Karpas-422 (cell line): Measurements from ENCODE around the gene MNS1. TPM values are rescaled to one million over a fixed set of nuclear protein-coding genes. Genes with fewer than 3 reads are reported as not detected.

Source experiments
- DNase-seq: peaks from one replicate; pipeline ENCODE4 v3.0.0-alpha.2; 2015
- H2AFZ ChIP-seq: fragments of 200-600 bp; sonication (generic); 2 replicates; pipeline ENCODE4 v1.6.1; 2014; ENCODE audit warnings: antibody characterized with exemption, low read length, mixed read lengths
- H3K27ac ChIP-seq: fragments of 200-600 bp; sonication (generic); 2 replicates; pipeline ENCODE4 v1.5.1; 2014; ENCODE audit warnings: mild to moderate bottlenecking, low read length, moderate library complexity
- H3K27me3 ChIP-seq: fragments of 200-600 bp; sonication (generic); 2 replicates; pipeline ENCODE4 v1.6.1; 2014; ENCODE audit warnings: low read length, mixed read lengths
- H3K36me3 ChIP-seq: fragments of 200-600 bp; sonication (generic); 2 replicates; pipeline ENCODE4 v1.6.1; 2014; ENCODE audit warnings: low read length, mixed read lengths; ENCODE audit not compliant: insufficient read depth
- H3K4me1 ChIP-seq: fragments of 200-600 bp; sonication (generic); 2 replicates; pipeline ENCODE4 v1.6.1; 2014; ENCODE audit warnings: mild to moderate bottlenecking, low read length, mixed read lengths
- H3K4me2 ChIP-seq: fragments of 200-600 bp; sonication (generic); 2 replicates; pipeline ENCODE4 v1.6.1; 2014; ENCODE audit warnings: low read length, low read depth, mild to moderate bottlenecking; ENCODE audit not compliant: poor library complexity, severe bottlenecking
- H3K4me3 ChIP-seq: fragments of 200-600 bp; sonication (generic); 2 replicates; pipeline ENCODE4 v1.5.1; 2014; ENCODE audit warnings: mild to moderate bottlenecking, antibody characterized with exemption, low read length, mixed read lengths
- H3K79me2 ChIP-seq: fragments of 200-600 bp; sonication (generic); 2 replicates; pipeline ENCODE4 v1.6.1; 2014; ENCODE audit warnings: mild to moderate bottlenecking, low read length, mixed read lengths
- H3K9ac ChIP-seq: fragments of 200-600 bp; sonication (generic); 2 replicates; pipeline ENCODE4 v1.6.0; 2014; ENCODE audit warnings: low read length
- H3K9me2 ChIP-seq: fragments of 200-600 bp; sonication (generic), shearing (Covaris generic); replicated peaks from 2 replicates; pipeline ENCODE4 v1.6.0; 2014; ENCODE audit warnings: mild to moderate bottlenecking, low read length, moderate library complexity; ENCODE audit not compliant: insufficient read depth
- H3K9me3 ChIP-seq: fragments of 300-700, 200-600 bp; sonication (generic); 2 replicates; pipeline ENCODE4 v1.6.1; 2014; ENCODE audit warnings: low read length, mixed read lengths
- H4K20me1 ChIP-seq: fragments of 200-600 bp; sonication (generic); 2 replicates; pipeline ENCODE4 v1.6.1; 2014; ENCODE audit warnings: mild to moderate bottlenecking, antibody characterized with exemption, low read length, low read depth; ENCODE audit not compliant: insufficient read depth
- total RNA-seq: library from RNA; depleted of rRNA; stranded (reverse); fragments of >200 nt; shearing (Covaris generic); gene quantifications from 2 replicates; pipeline ENCODE4 v1.2.3, GENCODE V29; 2014; ENCODE audit warnings: low replicate concordance; rRNA removed

MNS1 gene, protein sequence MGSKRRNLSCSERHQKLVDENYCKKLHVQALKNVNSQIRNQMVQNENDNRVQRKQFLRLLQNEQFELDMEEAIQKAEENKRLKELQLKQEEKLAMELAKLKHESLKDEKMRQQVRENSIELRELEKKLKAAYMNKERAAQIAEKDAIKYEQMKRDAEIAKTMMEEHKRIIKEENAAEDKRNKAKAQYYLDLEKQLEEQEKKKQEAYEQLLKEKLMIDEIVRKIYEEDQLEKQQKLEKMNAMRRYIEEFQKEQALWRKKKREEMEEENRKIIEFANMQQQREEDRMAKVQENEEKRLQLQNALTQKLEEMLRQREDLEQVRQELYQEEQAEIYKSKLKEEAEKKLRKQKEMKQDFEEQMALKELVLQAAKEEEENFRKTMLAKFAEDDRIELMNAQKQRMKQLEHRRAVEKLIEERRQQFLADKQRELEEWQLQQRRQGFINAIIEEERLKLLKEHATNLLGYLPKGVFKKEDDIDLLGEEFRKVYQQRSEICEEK
- total RNA-seq: 3.5 and 4.6 TPM in 2 replicates

GRCh38 chr15:56464893-56465520 is at the start of gene MNS1:
Gene MNS1, minus strand, starts transcription at chr15:56465137. Its CDS starts 165 bp downstream, at chr15:56464972.
- Histone ChIP-seq H4K20me1 (no peaks in the 10 kb centered on the region), H3K9ac (peak within 1 kb of the TSS; percentile 81), H2AFZ (peak within 1 kb of the TSS; percentile 13; the same call in 1 of the 2 replicates), H3K4me2 (peak within 1 kb of the TSS; percentile 73), H3K4me1 (peaks cover 58% of the 10 kb centered on the region), H3K27ac (peak within 1 kb of the TSS; percentile 73), H3K9me2 (no peaks in the 10 kb centered on the region), H3K36me3 (peaks cover 11% of the 10 kb centered on the region; the same call in 1 of the 2 replicates), H3K79me2 (peaks cover 36% of the 10 kb centered on the region), H3K27me3 (no peaks in the 10 kb centered on the region), H3K9me3 (no peaks in the 10 kb centered on the region), H3K4me3 (peak within 1 kb of the TSS; percentile 69)
- DNase-seq: peak; percentile 99

DNA sequence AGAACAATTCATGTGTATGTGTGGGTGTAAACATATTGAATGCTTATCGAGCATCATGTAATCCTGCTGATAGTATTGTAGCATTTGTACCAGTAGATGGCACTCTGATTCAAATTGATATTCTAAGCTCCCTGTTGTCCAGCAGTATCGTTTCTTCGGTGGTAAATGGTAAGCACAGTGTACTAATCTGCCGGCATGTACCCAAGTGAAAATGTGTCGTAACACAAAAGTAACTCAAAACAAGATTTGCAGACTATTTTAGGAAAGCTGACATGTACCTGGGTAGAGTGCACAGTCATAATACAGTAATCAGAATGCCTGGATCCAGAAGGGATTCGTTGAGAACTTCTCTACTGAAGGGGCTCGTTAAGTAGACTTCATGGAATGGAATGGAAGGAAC is 31.7 kb upstream of the MNS1 start:
- Histone ChIP-seq H3K9ac (peak overlapping the region; percentile 34; the same call in 1 of the 2 replicates), H2AFZ (peak overlapping the region; percentile 31), H3K27me3 (no peaks in the 10 kb centered on the region), H3K4me1 (peaks cover 29% of the 10 kb centered on the region), H3K4me2 (peak overlapping the region; percentile 68), H3K9me2 (no peaks in the 10 kb centered on the region), H3K27ac (peak overlapping the region; percentile 45), H3K4me3 (peak overlapping the region; percentile 44; the same call in 1 of the 2 replicates), H3K9me3 (no peaks in the 10 kb centered on the region), H3K79me2 (no peaks in the 10 kb centered on the region), H4K20me1 (no peaks in the 10 kb centered on the region), H3K36me3 (0 out of 2 replicates have a peak, but pooled peaks cover 4% of the 10 kb centered on the region)
- peak; percentile 90 for DNase-seq

DNA sequence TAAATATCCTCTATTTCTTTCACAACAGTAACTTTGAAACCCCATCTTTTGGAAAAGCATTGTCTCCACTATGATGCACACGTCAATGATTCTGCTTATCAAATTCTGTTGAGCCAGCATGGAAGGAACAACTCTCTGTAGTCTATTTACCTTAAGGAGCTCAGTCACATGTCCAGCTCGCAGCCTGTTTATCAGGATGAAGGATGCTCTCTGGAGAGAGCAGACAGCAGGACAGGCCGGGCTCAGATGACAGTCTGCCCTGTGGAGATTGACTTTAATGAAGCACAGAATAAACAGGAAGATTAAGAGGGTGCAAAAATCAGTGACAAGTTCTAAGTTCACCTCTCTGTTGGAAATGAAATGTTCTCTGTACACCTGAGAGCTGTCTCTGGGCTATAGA is 30.6 kb upstream of the MNS1 start:
- no peaks in the 10 kb centered on the region for H3K79me2 ChIP-seq
- H3K9ac ChIP-seq: no peak overlapping the region
- 0 out of 2 replicates have a peak, but pooled peaks cover 4% of the 10 kb centered on the region for H3K36me3 ChIP-seq
- peak overlapping the region; percentile 23; the same call in 1 of the 2 replicates for H2AFZ ChIP-seq
- no peak overlapping the region for H3K4me2 ChIP-seq
- H3K27ac ChIP-seq: no peak overlapping the region
- H3K4me1 ChIP-seq: peaks cover 34% of the 10 kb centered on the region
- no peak overlapping the region for H3K4me3 ChIP-seq
- DNase-seq: no peak
- no peaks in the 10 kb centered on the region for H3K9me2 ChIP-seq
- H3K27me3 ChIP-seq: no peaks in the 10 kb centered on the region
- no peaks in the 10 kb centered on the region for H3K9me3 ChIP-seq
- H4K20me1 ChIP-seq: no peaks in the 10 kb centered on the region

- H3K36me3 ChIP-seq: 0 out of 2 replicates have a peak, but pooled peaks cover 4% of the 10 kb centered on the region
Measured at GRCh38 chr15:56495053-56495452, 30.1 kb upstream of the MNS1 start.

DNA sequence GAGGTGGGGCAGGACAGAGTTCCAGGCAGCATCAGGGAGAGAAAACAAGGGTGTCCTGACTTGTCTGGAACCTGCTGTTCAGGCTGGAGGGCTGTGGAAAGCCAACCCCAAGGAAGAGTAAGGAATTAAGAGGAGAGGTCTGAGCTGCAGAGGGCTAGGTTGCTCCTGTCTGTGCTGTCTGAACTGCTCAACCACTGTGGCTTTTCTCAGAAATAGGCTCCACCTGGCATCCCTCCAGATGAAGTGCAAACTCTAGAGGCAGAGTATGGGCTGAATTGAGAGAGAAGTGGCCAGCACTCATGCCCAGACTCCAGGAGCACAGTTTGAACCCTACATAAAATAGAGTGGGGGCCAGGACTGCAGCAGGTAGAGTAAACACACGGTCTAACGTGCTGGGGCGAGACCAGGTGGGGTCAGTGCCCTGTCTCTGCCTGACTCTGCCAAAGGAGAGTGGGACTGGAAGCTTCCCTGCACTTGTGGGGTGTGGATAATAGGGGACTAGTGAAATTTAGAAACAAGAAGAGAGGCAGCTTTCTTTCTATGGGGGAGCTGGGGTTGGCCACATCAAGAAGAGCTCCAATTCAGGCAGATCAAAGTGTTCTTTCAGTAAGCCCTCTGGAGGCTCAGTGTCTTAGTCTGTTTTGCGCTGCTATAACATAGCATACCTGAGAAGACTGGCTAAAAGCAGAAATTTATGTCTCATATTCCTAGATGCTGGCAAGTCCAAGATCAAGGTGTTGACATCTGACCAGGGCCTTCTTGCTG is 28.0 kb upstream of the MNS1 start:
- Histone ChIP-seq H3K36me3 (no peaks in the 10 kb centered on the region), H3K4me1 (peaks cover 30% of the 10 kb centered on the region), H4K20me1 (no peaks in the 10 kb centered on the region), H3K9ac (no peak overlapping the region), H3K27ac (no peak overlapping the region), H3K79me2 (no peaks in the 10 kb centered on the region), H3K27me3 (no peaks in the 10 kb centered on the region), H3K9me2 (no peaks in the 10 kb centered on the region), H3K9me3 (no peaks in the 10 kb centered on the region), H3K4me2 (no peak overlapping the region), H2AFZ (no peak overlapping the region), H3K4me3 (no peak overlapping the region)
- DNase-seq: no peak

More at GRCh38 chr15:56495053-56495452, 30.1 kb upstream of the MNS1 start:
- no peaks in the 10 kb centered on the region for H4K20me1 ChIP-seq
- H3K4me1 ChIP-seq: peaks cover 34% of the 10 kb centered on the region
- no peak overlapping the region for H3K27ac ChIP-seq
- no peak overlapping the region for H3K9ac ChIP-seq
- H3K79me2 ChIP-seq: no peaks in the 10 kb centered on the region
- peak overlapping the region; percentile 23; the same call in 1 of the 2 replicates for H2AFZ ChIP-seq
- DNase-seq: no peak
- no peak overlapping the region for H3K4me2 ChIP-seq
- H3K27me3 ChIP-seq: no peaks in the 10 kb centered on the region
- no peaks in the 10 kb centered on the region for H3K9me2 ChIP-seq
- H3K9me3 ChIP-seq: no peaks in the 10 kb centered on the region
- no peak overlapping the region for H3K4me3 ChIP-seq

- H3K4me3 ChIP-seq: no peak overlapping the region
- no peak overlapping the region for H2AFZ ChIP-seq
- no peaks in the 10 kb centered on the region for H3K27me3 ChIP-seq
- H3K79me2 ChIP-seq: no peaks in the 10 kb centered on the region
- no peak overlapping the region for H3K9ac ChIP-seq
- DNase-seq: no peak
- H3K27ac ChIP-seq: no peak overlapping the region
- H3K4me2 ChIP-seq: no peak overlapping the region
- no peaks in the 10 kb centered on the region for H4K20me1 ChIP-seq
- no peaks in the 10 kb centered on the region for H3K9me3 ChIP-seq
- peaks cover 27% of the 10 kb centered on the region for H3K4me1 ChIP-seq
- no peaks in the 10 kb centered on the region for H3K36me3 ChIP-seq
- no peaks in the 10 kb centered on the region for H3K9me2 ChIP-seq
Measured at GRCh38 chr15:56492236-56492635, 27.3 kb upstream of the MNS1 start.

GRCh38 chr15:56491110-56491722 is 26.3 kb upstream of the MNS1 start:
- Histone ChIP-seq H3K4me3 (no peak overlapping the region), H3K9me2 (no peaks in the 10 kb centered on the region), H3K9ac (no peak overlapping the region), H3K36me3 (no peaks in the 10 kb centered on the region), H3K4me2 (no peak overlapping the region), H3K27ac (no peak overlapping the region), H3K4me1 (peaks cover 18% of the 10 kb centered on the region), H3K9me3 (no peaks in the 10 kb centered on the region), H3K79me2 (no peaks in the 10 kb centered on the region), H4K20me1 (no peaks in the 10 kb centered on the region), H2AFZ (no peak overlapping the region; the same call in 1 of the 2 replicates), H3K27me3 (no peaks in the 10 kb centered on the region)
- DNase-seq: peak; percentile 94
